Measurements from ENCODE around the gene PEPD.

Gene PEPD

GRCh38 chr19:33420821-33421220, 100.8 kb downstream of the PEPD start:
- no peak for DNase-seq (ENCODE audit: low read depth)

- no peak for DNase-seq (ENCODE audit: low read depth)
Observed at GRCh38 chr19:33419788-33420130, 101.8 kb downstream of the PEPD start.

GRCh38 chr19:33418871-33419787, 102.5 kb downstream of the PEPD start:
- no peak for DNase-seq (ENCODE audit: low read depth)

- DNase-seq (ENCODE audit: low read depth), result no peak
Observed at GRCh38 chr19:33418461-33418860, 103.1 kb downstream of the PEPD start.

GRCh38 chr19:33417751-33418150, 103.8 kb downstream of the PEPD start:
- DNase-seq (ENCODE audit: low read depth), result no peak

GRCh38 chr19:33416307-33417215, 105.0 kb downstream of the PEPD start:
- peak; percentile 47 for DNase-seq (ENCODE audit: low read depth)

GRCh38 chr19:33414667-33415605, 106.7 kb downstream of the PEPD start:
- DNase-seq (ENCODE audit: low read depth), result no peak

- no peak for DNase-seq (ENCODE audit: low read depth)
Observed at GRCh38 chr19:33413868-33414666, 107.5 kb downstream of the PEPD start.

GRCh38 chr19:33413426-33413725, 108.2 kb downstream of the PEPD start:
- DNase-seq (ENCODE audit: low read depth), result no peak

GRCh38 chr19:33412601-33413425, 108.8 kb downstream of the PEPD start:
- no peak for DNase-seq (ENCODE audit: low read depth)

GRCh38 chr19:33411621-33412180, 109.9 kb downstream of the PEPD start:
- DNase-seq (ENCODE audit: low read depth), result no peak

GRCh38 chr19:33410915-33411401, 110.6 kb downstream of the PEPD start:
- no peak for DNase-seq (ENCODE audit: low read depth)

- DNase-seq (ENCODE audit: low read depth), result no peak
Observed at GRCh38 chr19:33409906-33410685, 111.5 kb downstream of the PEPD start.

- DNase-seq (ENCODE audit: low read depth), result no peak
Observed at GRCh38 chr19:33408538-33409434, 112.8 kb downstream of the PEPD start.

- no peak for DNase-seq (ENCODE audit: low read depth)
Observed at GRCh38 chr19:33408116-33408515, 113.5 kb downstream of the PEPD start.

GRCh38 chr19:33407716-33408115, 113.9 kb downstream of the PEPD start:
- DNase-seq (ENCODE audit: low read depth), result no peak

- no peak for DNase-seq (ENCODE audit: low read depth)
Observed at GRCh38 chr19:33407140-33407551, 114.4 kb downstream of the PEPD start.
